ENCODE data around the gene TMED9. TPM values are rescaled to one million over a fixed set of nuclear protein-coding genes. Genes with fewer than 3 reads are reported as not detected.
A peak's percentile ranks its signal among the peaks of the same experiment; 100 is the strongest.

The TMED9 gene
- total and polyA plus RNA-seq, 9 of the 15 experiments (the other 6 are each of a cell fraction or from before 2014, with no cell fraction given): 43.7 to 301 (median 90.0) TPM

- Histone ChIP-seq H3K4me1 (replicated peaks in 1 of 2; ENCODE audit: control insufficient read depth in 2 of 2, insufficient read depth in 2 of 2, low read length in 2 of 2) (peaks cover 9 to 51% of the 10 kb centered on the region in 2 experiments; a peak in 4 of 5 replicates), H3K4me2 (ENCODE audit: insufficient read depth, low read length) (no peak overlapping the region), H3K4me3 (no peak overlapping the region), H3K27ac (ENCODE audit: extremely low read depth, low read depth, low read length) (no peak overlapping the region), H3K36me3 (ENCODE audit: control insufficient read depth, insufficient read depth, low read length) (peaks cover 9% of the 10 kb centered on the region; the same call in 1 of the 3 replicates), H4K20me1 (replicated peaks; ENCODE audit: control insufficient read depth, insufficient read depth, low read length) (0 out of 2 replicates have a peak, but pooled peaks cover 10% of the 10 kb centered on the region), H3K9me1 (ENCODE audit: control insufficient read depth, insufficient read depth, low read length) (no peaks in the 10 kb centered on the region), H3K9ac (ENCODE audit: insufficient read depth in 1 of 2, low read depth in 2 of 2, low read length in 2 of 2) (no peak overlapping the region), H3K27me3 (ENCODE audit: control insufficient read depth in 2 of 2, insufficient read depth in 2 of 2, low read length in 2 of 2) (no peaks in the 10 kb centered on the region), H3K79me2 (ENCODE audit: control insufficient read depth, insufficient read depth, low read length) (peaks cover 14% of the 10 kb centered on the region; the same call in 2 of the 3 replicates), H3K9me3 (replicated peaks; ENCODE audit: control insufficient read depth, insufficient read depth, low read depth, low read length) (no peaks in the 10 kb centered on the region), H2AFZ (ENCODE audit: low read depth, low read length) (no peak overlapping the region)
- WGBS (ENCODE audit: insufficient coverage, low coverage, missing lambda C conversion rate): 71% methylated on average over 5 of the region's 5 CpGs
- ChIA-PET CTCF (ENCODE audit: low intra/inter-chr PET ratio) (no interaction called here), POLR2A (no interaction called here)
- in situ Hi-C loops (cut with MboI) (loop anchor here (25.0 kb wide), 1 partner anchor 458 kb away; no protein-coding TSS in a partner anchor), intact Hi-C loops (cut with micrococcal nuclease) (loop anchor here (5.0 kb wide), 1 partner anchor 468 kb away; no protein-coding TSS in a partner anchor)
- ATAC-seq: no peak
- no peak for FAIRE-seq
- DNase-seq (ENCODE audit: extremely low read depth in 1 of 4, low spot score in 3 of 4): no peak
- BruUV-seq (replicated peaks): no TSS peak
- TF ChIP-seq MCM5 (IDR thresholded peaks at IDR 0.05; ENCODE audit: low read depth): no peak
- TF ChIP-seq HMGN3 (IDR thresholded peaks at IDR 0.05; ENCODE audit: borderline replicate concordance, extremely low read depth, insufficient read length, low read depth, low read length): no peak
- no peak for TF ChIP-seq BCOR (IDR thresholded peaks at IDR 0.05)
- TF ChIP-seq PRDM10 (IDR thresholded peaks at IDR 0.05; ENCODE audit: partially characterized antibody): peak; percentile 53
- no peak for TF ChIP-seq ZZZ3 (IDR thresholded peaks at IDR 0.05)
- TF ChIP-seq ID3 (CRISPR knock-in tag; IDR thresholded peaks at IDR 0.05): no peak
- TF ChIP-seq ID3 (tag; IDR thresholded peaks at IDR 0.05): no peak
- no peak for TF ChIP-seq PKNOX1 (IDR thresholded peaks at IDR 0.05)
Measured at GRCh38 chr5:177604656-177605055, 12.7 kb downstream of the TMED9 start.

All from K562 (cell line).